Neutrophil (primary cell): ENCODE results near the gene FAM174B.

Source experiments
- H3K27ac ChIP-seq: fragments of 200-600 bp; sonication (generic); 2 replicates; pipeline ENCODE4 v1.5.1; 2016; ENCODE audit warnings: mild to moderate bottlenecking, moderate library complexity
- H3K27me3 ChIP-seq: fragments of 200-600 bp; sonication (generic); 2 replicates; pipeline ENCODE4 v1.6.0; 2016; ENCODE audit warnings: mild to moderate bottlenecking
- H3K36me3 ChIP-seq: fragments of 200-600 bp; sonication (generic); 2 replicates; pipeline ENCODE4 v1.5.1; 2017
- H3K4me1 ChIP-seq, 2 experiments: fragments of 200-600 bp in 1 of 2; sonication (generic) in 1 of 2; 1 replicate in 1 of 2; 2 replicates in 1 of 2; pipeline versions ENCODE4 v1.5.1 to v1.6.1; 2013 to 2016; ENCODE audit warnings: low read depth in 1 of 2, low read length in 1 of 2, mild to moderate bottlenecking in 1 of 2, moderate library complexity in 1 of 2; ENCODE audit not compliant: control insufficient read depth in 1 of 2, insufficient read depth in 1 of 2
- H3K4me3 ChIP-seq, 2 experiments: fragments of 200-600 bp in 1 of 2; sonication (generic) in 1 of 2; 1 replicate in 1 of 2; 2 replicates in 1 of 2; pipeline ENCODE4 v1.5.1; 2013 to 2016; ENCODE audit warnings: low read depth in 1 of 2, low read length in 1 of 2, mild to moderate bottlenecking in 1 of 2, moderate library complexity in 1 of 2
- H3K9me3 ChIP-seq: fragments of 200-600 bp; sonication (generic); 2 replicates; pipeline ENCODE4 v1.5.1; 2016
- TF ChIP-seq, protein P1 (sequence below): fragments of 200-600 bp; sonication (generic); IDR thresholded peaks from 2 replicates; pipeline ENCODE4 v1.5.1; 2016; ENCODE audit warnings: antibody characterized with exemption

The FAM174B gene

DNA sequence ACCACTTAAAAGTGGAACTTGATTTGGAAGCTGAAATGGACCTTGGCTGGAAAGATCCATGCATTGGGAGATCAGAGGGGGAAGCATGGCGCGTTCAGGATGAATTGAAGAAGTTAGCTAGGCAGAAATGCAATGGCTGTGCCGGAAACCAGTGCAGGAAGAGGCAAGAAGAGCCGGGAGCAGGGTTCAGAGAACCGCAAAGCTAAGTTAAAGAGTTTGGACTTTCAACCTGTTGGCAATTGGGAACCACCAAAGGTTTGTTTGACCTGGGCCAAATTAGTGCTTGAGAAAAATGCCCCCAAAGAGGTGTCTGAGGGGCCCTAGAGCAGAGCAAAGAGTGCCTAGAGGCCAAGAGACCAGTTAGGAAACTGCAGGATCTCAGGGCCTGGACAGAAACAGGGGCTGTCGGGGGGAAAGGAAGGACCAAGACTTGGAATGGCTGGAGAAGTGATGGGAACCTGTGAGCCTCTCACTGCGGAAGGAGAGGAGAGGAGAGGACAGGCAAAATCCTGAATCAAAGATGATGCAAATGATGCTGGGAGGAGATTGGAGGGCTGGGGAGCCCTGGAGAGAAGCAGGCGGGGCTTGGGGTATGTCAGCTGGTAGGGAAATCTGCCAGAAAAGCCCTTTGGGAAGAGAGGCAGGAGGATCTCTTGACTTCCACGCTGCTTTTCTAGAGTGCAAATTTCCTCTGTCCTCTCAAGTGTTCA lies 49.3 kb downstream of the FAM174B start:
- Histone ChIP-seq H3K27me3 (no peaks in the 10 kb centered on the region), H3K4me1 (no peaks in the 10 kb centered on the region), H3K4me3 (no peak overlapping the region), H3K27ac (no peak overlapping the region), H3K9me3 (no peaks in the 10 kb centered on the region), H3K36me3 (no peaks in the 10 kb centered on the region)
- TF ChIP-seq, protein P1, sequence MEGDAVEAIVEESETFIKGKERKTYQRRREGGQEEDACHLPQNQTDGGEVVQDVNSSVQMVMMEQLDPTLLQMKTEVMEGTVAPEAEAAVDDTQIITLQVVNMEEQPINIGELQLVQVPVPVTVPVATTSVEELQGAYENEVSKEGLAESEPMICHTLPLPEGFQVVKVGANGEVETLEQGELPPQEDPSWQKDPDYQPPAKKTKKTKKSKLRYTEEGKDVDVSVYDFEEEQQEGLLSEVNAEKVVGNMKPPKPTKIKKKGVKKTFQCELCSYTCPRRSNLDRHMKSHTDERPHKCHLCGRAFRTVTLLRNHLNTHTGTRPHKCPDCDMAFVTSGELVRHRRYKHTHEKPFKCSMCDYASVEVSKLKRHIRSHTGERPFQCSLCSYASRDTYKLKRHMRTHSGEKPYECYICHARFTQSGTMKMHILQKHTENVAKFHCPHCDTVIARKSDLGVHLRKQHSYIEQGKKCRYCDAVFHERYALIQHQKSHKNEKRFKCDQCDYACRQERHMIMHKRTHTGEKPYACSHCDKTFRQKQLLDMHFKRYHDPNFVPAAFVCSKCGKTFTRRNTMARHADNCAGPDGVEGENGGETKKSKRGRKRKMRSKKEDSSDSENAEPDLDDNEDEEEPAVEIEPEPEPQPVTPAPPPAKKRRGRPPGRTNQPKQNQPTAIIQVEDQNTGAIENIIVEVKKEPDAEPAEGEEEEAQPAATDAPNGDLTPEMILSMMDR: no peak

DNA sequence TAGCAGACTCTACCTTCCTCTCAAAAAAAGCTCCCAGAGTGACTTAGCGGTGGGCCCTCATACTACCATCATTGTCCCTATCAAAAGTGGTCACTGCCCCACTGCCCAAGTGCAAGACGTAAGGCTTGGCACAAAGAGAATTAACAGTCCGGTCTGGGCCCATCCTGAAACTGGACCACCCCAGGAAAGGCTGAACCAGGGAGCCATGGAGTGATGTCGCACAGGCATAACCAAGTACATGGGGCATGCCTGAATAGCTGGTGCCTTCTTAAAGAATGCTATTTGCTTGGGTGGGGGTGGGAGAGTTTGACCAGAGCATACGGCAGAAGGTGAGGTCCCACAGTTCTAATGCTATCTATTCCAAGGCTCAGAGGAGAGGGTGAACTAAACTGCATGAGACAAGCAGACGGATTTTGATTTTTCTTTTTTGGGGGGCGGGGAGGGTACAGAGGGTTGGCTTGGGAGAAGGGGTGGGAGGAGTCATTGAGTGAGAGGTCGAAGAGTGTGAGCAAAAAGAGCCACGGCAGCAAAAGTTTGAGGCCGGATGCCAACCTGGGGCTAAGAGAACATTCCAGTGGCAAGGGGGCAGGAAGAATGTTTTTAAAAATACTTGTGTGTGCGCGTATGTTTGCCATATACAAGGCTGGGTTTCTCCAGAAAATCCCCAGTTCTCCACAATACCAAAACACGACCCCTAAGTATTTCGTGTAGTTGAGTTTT lies 50.2 kb downstream of the FAM174B start:
- no peaks in the 10 kb centered on the region for H3K9me3 ChIP-seq
- TF ChIP-seq, protein P1: no peak
- no peaks in the 10 kb centered on the region for H3K4me1 ChIP-seq
- H3K27ac ChIP-seq: no peak overlapping the region
- no peaks in the 10 kb centered on the region for H3K27me3 ChIP-seq
- H3K4me3 ChIP-seq: no peak overlapping the region
- H3K36me3 ChIP-seq: no peaks in the 10 kb centered on the region

DNA sequence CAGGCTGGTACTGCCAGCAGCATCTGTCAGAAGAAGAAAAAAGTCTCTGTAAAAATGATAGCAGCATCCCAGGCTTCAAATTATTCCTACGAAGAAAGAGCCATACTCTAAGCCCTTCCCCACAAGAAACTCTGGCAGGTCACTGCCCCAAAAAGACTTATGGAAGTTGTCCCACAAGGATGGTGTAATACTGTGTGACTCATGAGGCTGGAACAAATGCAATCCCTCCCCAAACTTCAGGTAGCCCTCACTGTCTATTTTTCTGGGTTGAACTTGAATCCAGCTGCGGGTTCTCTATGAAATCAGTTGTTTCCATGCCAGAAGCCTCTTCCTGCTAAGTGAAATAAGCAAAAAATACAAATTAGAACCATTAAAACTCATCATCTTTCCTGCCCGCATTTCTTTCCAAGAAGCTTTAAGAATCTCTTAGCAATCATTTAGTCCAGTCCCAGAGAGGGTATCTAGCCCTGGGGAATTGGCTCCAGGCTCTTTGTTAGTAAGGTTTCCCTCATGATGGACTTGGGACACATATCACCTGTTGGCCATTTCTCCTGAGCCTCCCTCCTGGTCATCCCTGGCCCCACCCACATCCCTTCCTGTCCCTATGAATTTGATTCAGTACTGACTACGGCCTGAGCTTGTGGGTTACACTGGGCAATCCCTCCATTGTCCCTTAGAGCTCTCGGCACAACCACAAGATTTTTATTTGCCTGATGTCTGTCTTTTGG lies 51.7 kb downstream of the FAM174B start:
- Histone ChIP-seq H3K4me3 (no peak overlapping the region), H3K4me1 (no peaks in the 10 kb centered on the region), H3K36me3 (no peaks in the 10 kb centered on the region), H3K9me3 (no peaks in the 10 kb centered on the region), H3K27me3 (no peaks in the 10 kb centered on the region), H3K27ac (no peak overlapping the region)
- TF ChIP-seq, protein P1: no peak

DNA sequence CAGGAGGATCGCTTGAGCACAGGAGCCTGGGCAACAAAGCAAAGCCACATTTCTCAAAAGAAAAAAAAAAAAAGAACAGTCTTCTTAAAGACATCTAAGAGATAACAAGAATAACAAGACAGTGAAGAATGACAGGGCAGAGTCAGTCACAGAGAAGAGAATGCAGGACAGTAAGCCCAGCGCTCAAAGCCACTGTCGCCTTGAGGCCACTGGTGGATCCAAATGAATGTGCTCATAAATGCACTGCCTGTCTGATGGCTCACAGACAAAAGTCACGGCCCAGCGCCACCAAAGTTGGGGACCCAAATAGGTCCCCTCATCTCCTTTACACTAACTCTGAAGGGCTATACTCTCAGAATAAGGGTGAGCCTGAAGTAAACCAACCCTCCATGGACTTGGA lies 52.3 kb downstream of the FAM174B start:
- Histone ChIP-seq H3K36me3 (no peaks in the 10 kb centered on the region), H3K4me3 (no peak overlapping the region), H3K27me3 (no peaks in the 10 kb centered on the region), H3K4me1 (no peaks in the 10 kb centered on the region), H3K27ac (no peak overlapping the region), H3K9me3 (no peaks in the 10 kb centered on the region)
- TF ChIP-seq, protein P1: no peak

DNA sequence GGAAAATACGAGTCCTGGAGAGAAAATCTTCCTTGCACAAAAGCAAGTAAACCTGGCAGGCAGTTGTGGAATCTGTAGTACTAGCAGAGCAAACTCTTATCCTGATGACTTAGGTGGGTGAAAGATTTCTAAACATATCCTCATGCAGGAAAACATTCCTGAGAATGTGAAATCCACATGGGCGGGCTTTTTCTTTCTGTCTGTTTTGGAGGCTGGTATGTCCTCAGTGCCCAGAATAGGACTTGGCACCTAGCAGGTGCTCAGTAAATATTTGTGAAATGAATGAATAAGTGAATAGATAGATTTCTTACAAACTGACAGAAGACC lies 53.3 kb downstream of the FAM174B start:
- TF ChIP-seq, protein P1: no peak
- Histone ChIP-seq H3K9me3 (no peaks in the 10 kb centered on the region), H3K4me3 (no peak overlapping the region), H3K27ac (no peak overlapping the region), H3K36me3 (no peaks in the 10 kb centered on the region), H3K4me1 (no peaks in the 10 kb centered on the region), H3K27me3 (no peaks in the 10 kb centered on the region)
